ENCODE measurements around the gene RNF157. TPM values are rescaled to one million over a fixed set of nuclear protein-coding genes. Genes with fewer than 3 reads are reported as not detected.

RNF157 gene
- total and polyA plus RNA-seq, 2 of the 13 experiments (the other 11 are each of a cell fraction or from before 2014, with no cell fraction given): 0.44 to 1.5 TPM

GRCh38 chr17:76104140-76104895 lies 136.0 kb downstream of the RNF157 start:
- TSS peak; percentile 99 for BruUV-seq (replicated peaks)
- no peaks in the 10 kb centered on the region; a peak in 1 of 5 replicates for H3K27me3 ChIP-seq (ENCODE audit: control insufficient read depth in 1 of 2, insufficient read depth in 2 of 2, low read length in 2 of 2)
- intact Hi-C loops (cut with micrococcal nuclease; ENCODE audit: unreplicated experiment) (no loop called here), in situ Hi-C loops (cut with HindIII; ENCODE audit: extremely low pct_ligation_motif_present, low pct_unique_long_range_greater_than_20kb) (no loop called here)
- DNase-seq (ENCODE audit: low spot score) (peak; percentile 61), ATAC-seq (no peak), FAIRE-seq (no peak)
- H4K20me1 ChIP-seq (ENCODE audit: insufficient read depth, low read length): no peaks in the 10 kb centered on the region
- POLR2A ChIA-PET: interaction anchor here (1.0 to 2.3 kb wide), 15 partner anchors 9 to 324 kb away, joined by 3 to 8 read pairs (median 4); partner anchors contain the start of genes ACOX1, EVPL, GALR2 and SRP68
- peak overlapping the region; percentile 83 for H3K27ac ChIP-seq (ENCODE audit: extremely low read length, insufficient read depth, low read length)
- H3K9ac ChIP-seq (ENCODE audit: insufficient read depth, low read depth, low read length): peak overlapping the region; percentile 86
- H2AFZ ChIP-seq (ENCODE audit: low read length): peak overlapping the region; percentile 50
- H3K79me2 ChIP-seq (ENCODE audit: insufficient read depth, low read length): peaks cover 18% of the 10 kb centered on the region
- WGBS (ENCODE audit: low lambda C conversion rate): 72% methylated on average over 24 of the region's 29 CpGs
- H3K4me3 ChIP-seq (replicated peaks in 1 of 3; ENCODE audit: insufficient read depth in 1 of 3, low read depth in 2 of 3, low read length in 3 of 3): peak overlapping the region; percentile 78 to 87 (median 79)
- CTCF ChIA-PET (ENCODE audit: low intra/inter-chr PET ratio, low total read pairs): no interaction called here
- no peaks in the 10 kb centered on the region for H3K9me3 ChIP-seq (ENCODE audit: low read length)
- H3K4me2 ChIP-seq (ENCODE audit: low read depth, low read length): peak overlapping the region; percentile 97
- H3K36me3 ChIP-seq (replicated peaks in 1 of 2; ENCODE audit: control insufficient read depth in 1 of 2, insufficient read depth in 2 of 2, low read length in 2 of 2): peaks cover 13 to 20% of the 10 kb centered on the region in 2 experiments
- H3K4me1 ChIP-seq (ENCODE audit: insufficient read depth, low read length): peaks cover 48% of the 10 kb centered on the region
- TF ChIP-seq, protein P1, sequence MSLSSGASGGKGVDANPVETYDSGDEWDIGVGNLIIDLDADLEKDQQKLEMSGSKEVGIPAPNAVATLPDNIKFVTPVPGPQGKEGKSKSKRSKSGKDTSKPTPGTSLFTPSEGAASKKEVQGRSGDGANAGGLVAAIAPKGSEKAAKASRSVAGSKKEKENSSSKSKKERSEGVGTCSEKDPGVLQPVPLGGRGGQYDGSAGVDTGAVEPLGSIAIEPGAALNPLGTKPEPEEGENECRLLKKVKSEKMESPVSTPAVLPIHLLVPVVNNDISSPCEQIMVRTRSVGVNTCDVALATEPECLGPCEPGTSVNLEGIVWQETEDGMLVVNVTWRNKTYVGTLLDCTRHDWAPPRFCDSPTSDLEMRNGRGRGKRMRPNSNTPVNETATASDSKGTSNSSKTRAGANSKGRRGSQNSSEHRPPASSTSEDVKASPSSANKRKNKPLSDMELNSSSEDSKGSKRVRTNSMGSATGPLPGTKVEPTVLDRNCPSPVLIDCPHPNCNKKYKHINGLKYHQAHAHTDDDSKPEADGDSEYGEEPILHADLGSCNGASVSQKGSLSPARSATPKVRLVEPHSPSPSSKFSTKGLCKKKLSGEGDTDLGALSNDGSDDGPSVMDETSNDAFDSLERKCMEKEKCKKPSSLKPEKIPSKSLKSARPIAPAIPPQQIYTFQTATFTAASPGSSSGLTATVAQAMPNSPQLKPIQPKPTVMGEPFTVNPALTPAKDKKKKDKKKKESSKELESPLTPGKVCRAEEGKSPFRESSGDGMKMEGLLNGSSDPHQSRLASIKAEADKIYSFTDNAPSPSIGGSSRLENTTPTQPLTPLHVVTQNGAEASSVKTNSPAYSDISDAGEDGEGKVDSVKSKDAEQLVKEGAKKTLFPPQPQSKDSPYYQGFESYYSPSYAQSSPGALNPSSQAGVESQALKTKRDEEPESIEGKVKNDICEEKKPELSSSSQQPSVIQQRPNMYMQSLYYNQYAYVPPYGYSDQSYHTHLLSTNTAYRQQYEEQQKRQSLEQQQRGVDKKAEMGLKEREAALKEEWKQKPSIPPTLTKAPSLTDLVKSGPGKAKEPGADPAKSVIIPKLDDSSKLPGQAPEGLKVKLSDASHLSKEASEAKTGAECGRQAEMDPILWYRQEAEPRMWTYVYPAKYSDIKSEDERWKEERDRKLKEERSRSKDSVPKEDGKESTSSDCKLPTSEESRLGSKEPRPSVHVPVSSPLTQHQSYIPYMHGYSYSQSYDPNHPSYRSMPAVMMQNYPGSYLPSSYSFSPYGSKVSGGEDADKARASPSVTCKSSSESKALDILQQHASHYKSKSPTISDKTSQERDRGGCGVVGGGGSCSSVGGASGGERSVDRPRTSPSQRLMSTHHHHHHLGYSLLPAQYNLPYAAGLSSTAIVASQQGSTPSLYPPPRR (CRISPR knock-in tag; IDR thresholded peaks at IDR 0.05; ENCODE audit: borderline replicate concordance): 0 out of 2 replicates have a peak, but pooled peaks have one; percentile 7
- 0 out of 2 replicates have a peak, but pooled peaks have one; percentile 55 for TF ChIP-seq ZNF879 (CRISPR knock-in tag; IDR thresholded peaks at IDR 0.05)
- TF ChIP-seq EHMT2 (IDR thresholded peaks at IDR 0.05; ENCODE audit: borderline replicate concordance, low read depth, low read length): 0 out of 2 replicates have a peak, but pooled peaks have one; percentile 52
- TF ChIP-seq ZNF674 (CRISPR knock-in tag; IDR thresholded peaks at IDR 0.05; ENCODE audit: low read depth): no peak
- no peak for TF ChIP-seq ZNF841 (CRISPR knock-in tag; IDR thresholded peaks at IDR 0.05; ENCODE audit: borderline replicate concordance)
- TF ChIP-seq ZMAT3 (CRISPR knock-in tag; conservative IDR thresholded peaks at IDR 0.05): no peak
- TF ChIP-seq ZNF160 (CRISPR knock-in tag; IDR thresholded peaks at IDR 0.05): no peak
- no peak for TF ChIP-seq ZNF460 (CRISPR knock-in tag; IDR thresholded peaks at IDR 0.05; ENCODE audit: borderline replicate concordance)
- TF ChIP-seq TERF1 (CRISPR knock-in tag; IDR thresholded peaks at IDR 0.05): no peak
- TF ChIP-seq ZNF224 (CRISPR knock-in tag; IDR thresholded peaks at IDR 0.05): peak; percentile 77; the same call in 1 of the 2 replicates
- no peak for TF ChIP-seq FOXO1 (CRISPR knock-in tag; IDR thresholded peaks at IDR 0.05)
- no peak for TF ChIP-seq ZFAT (CRISPR knock-in tag; conservative IDR thresholded peaks at IDR 0.05)
- no peak; the same call in 1 of the 2 replicates for TF ChIP-seq HDAC1 (CRISPR knock-in tag; IDR thresholded peaks at IDR 0.05)
- no peak for TF ChIP-seq ZNF567 (CRISPR knock-in tag; IDR thresholded peaks at IDR 0.05; ENCODE audit: borderline replicate concordance)
- no peak for TF ChIP-seq ZNF264 (CRISPR knock-in tag; IDR thresholded peaks at IDR 0.05)
- no peak for TF ChIP-seq ZNF143 (CRISPR knock-in tag; IDR thresholded peaks at IDR 0.05)
- peak; percentile 17; the same call in 1 of the 2 replicates for TF ChIP-seq ZFP82 (CRISPR knock-in tag; IDR thresholded peaks at IDR 0.05; ENCODE audit: borderline replicate concordance)
- no peak for TF ChIP-seq KLF16 (CRISPR knock-in tag; IDR thresholded peaks at IDR 0.05)
- no peak for TF ChIP-seq ZNF556 (CRISPR knock-in tag; IDR thresholded peaks at IDR 0.05; ENCODE audit: borderline replicate concordance)
